ENCODE measurements around the gene FOXK2.

DNA sequence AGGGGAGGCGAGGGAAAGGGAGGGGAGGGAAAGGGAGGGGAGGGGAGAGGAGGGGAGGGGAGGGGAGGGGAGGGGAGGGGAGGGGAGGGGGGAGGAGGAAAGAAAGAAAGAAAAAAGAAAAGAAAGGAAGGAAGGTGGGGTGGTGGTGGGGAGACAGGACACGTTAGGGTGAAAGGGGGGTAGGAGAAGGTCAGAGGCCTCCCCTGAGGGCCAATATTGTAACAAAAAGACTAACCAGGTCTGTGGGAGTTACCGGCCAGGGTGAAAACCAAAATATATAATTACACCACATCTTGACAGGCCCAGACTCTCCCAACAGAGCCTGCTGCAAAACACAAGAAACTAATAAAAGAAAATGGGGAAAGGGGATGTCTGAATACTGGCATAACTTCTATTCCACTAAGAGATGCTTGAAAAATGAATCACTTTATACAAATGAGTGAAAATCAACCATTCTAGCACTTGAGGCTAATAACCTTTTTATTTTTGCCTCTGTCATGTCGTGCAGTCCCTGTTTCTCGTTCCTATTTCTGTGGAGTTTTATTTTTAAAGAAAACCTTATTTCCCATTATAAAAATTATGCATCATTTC is 118.7 kb downstream of the FOXK2 start:
- TF ChIP-seq, protein P1, sequence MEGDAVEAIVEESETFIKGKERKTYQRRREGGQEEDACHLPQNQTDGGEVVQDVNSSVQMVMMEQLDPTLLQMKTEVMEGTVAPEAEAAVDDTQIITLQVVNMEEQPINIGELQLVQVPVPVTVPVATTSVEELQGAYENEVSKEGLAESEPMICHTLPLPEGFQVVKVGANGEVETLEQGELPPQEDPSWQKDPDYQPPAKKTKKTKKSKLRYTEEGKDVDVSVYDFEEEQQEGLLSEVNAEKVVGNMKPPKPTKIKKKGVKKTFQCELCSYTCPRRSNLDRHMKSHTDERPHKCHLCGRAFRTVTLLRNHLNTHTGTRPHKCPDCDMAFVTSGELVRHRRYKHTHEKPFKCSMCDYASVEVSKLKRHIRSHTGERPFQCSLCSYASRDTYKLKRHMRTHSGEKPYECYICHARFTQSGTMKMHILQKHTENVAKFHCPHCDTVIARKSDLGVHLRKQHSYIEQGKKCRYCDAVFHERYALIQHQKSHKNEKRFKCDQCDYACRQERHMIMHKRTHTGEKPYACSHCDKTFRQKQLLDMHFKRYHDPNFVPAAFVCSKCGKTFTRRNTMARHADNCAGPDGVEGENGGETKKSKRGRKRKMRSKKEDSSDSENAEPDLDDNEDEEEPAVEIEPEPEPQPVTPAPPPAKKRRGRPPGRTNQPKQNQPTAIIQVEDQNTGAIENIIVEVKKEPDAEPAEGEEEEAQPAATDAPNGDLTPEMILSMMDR (IDR thresholded peaks at IDR 0.05): no peak
- TF ChIP-seq POLR2AphosphoS5 (IDR thresholded peaks at IDR 0.05) (no peak), POLR2A (IDR thresholded peaks at IDR 0.05) (no peak)

Measured in breast epithelium (tissue), 3 donors.